ENCODE results near the gene ERBB4. TPM values are rescaled to one million over a fixed set of nuclear protein-coding genes. Genes with fewer than 3 reads are reported as not detected.

ERBB4 gene
- total RNA-seq, 3 donors from 2014 or later, result 1.6 to 53.1 (median 18.4) TPM

GRCh38 chr2:211495339-211495738 is 1043.3 kb downstream of the ERBB4 start:
- no peak overlapping the region for H3K4me3 ChIP-seq
- H3K36me3 ChIP-seq, result no peaks in the 10 kb centered on the region
- no peak overlapping the region for H3K27ac ChIP-seq
- H3K27me3 ChIP-seq, result no peaks in the 10 kb centered on the region
- TF ChIP-seq POLR2AphosphoS5 (IDR thresholded peaks at IDR 0.05), result no peak
- no peaks in the 10 kb centered on the region for H3K4me1 ChIP-seq
- intact Hi-C loops (cut with DNase I; ENCODE audit: low total_unique reads), result no loop called here
- no peaks in the 10 kb centered on the region for H3K9me3 ChIP-seq
- DNase-seq (ENCODE audit: low spot score in 2 of 2), result no peak

DNA sequence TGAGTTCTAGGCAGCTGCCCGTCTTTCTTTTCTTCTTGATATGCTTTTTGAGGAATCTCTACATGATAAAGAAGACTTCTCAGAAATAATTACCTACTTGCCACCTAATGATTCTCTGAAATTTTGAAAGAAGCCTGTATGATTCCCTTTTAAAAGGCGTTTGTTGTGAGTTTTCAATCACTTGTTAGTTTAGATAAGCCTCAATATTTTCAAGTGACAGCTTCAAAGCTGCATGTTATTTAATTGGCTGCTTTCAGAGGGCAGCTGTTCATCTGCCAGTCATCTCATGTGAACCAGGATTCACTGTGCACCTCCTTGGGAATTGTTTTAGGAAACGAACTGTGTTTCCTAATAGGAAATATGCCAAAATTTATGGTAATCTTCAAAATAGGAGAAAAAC is 1044.1 kb downstream of the ERBB4 start:
- intact Hi-C loops (cut with DNase I; ENCODE audit: low total_unique reads), result no loop called here
- TF ChIP-seq, protein P1, sequence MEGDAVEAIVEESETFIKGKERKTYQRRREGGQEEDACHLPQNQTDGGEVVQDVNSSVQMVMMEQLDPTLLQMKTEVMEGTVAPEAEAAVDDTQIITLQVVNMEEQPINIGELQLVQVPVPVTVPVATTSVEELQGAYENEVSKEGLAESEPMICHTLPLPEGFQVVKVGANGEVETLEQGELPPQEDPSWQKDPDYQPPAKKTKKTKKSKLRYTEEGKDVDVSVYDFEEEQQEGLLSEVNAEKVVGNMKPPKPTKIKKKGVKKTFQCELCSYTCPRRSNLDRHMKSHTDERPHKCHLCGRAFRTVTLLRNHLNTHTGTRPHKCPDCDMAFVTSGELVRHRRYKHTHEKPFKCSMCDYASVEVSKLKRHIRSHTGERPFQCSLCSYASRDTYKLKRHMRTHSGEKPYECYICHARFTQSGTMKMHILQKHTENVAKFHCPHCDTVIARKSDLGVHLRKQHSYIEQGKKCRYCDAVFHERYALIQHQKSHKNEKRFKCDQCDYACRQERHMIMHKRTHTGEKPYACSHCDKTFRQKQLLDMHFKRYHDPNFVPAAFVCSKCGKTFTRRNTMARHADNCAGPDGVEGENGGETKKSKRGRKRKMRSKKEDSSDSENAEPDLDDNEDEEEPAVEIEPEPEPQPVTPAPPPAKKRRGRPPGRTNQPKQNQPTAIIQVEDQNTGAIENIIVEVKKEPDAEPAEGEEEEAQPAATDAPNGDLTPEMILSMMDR (IDR thresholded peaks at IDR 0.05), result no peak
- TF ChIP-seq POLR2AphosphoS5 (IDR thresholded peaks at IDR 0.05) (no peak), POLR2A (IDR thresholded peaks at IDR 0.05) (no peak)
- Histone ChIP-seq H3K4me3 (no peak overlapping the region), H3K27me3 (no peaks in the 10 kb centered on the region), H3K27ac (no peak overlapping the region), H3K9me3 (no peaks in the 10 kb centered on the region), H3K4me1 (no peaks in the 10 kb centered on the region), H3K36me3 (no peaks in the 10 kb centered on the region)
- no peak for DNase-seq (ENCODE audit: low spot score in 2 of 2)

DNA sequence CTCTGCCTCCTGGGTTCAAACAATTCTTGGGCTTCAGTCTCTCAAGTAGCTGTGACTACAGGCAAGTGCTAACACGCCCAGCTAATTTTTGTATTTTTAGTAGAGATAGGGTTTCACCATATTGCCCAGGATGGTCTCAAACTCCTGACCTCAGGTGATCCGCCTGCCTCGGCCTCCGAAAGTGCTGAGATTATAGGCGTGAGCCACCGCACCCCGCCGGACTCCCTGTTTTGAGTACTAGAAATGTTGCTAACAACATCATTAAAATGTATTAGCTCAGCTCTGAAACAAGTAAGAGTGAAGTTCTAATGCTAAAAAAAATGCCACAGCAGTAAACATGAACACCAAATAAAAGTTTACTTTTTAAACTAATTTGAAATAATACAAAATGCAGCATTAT is 1044.5 kb downstream of the ERBB4 start:
- no peak overlapping the region for H3K27ac ChIP-seq
- intact Hi-C loops (cut with DNase I; ENCODE audit: low total_unique reads), result no loop called here
- H3K27me3 ChIP-seq, result no peaks in the 10 kb centered on the region
- no peaks in the 10 kb centered on the region for H3K36me3 ChIP-seq
- H3K4me3 ChIP-seq, result no peak overlapping the region
- no peaks in the 10 kb centered on the region for H3K4me1 ChIP-seq
- H3K9me3 ChIP-seq, result no peaks in the 10 kb centered on the region
- TF ChIP-seq, protein P1 (IDR thresholded peaks at IDR 0.05), result no peak
- TF ChIP-seq POLR2A (IDR thresholded peaks at IDR 0.05), result no peak
- no peak for TF ChIP-seq POLR2AphosphoS5 (IDR thresholded peaks at IDR 0.05)
- DNase-seq (ENCODE audit: low spot score in 2 of 2), result no peak

GRCh38 chr2:211487733-211488132 is 1050.9 kb downstream of the ERBB4 start:
- intact Hi-C loops (cut with DNase I; ENCODE audit: low total_unique reads), result no loop called here
- no peaks in the 10 kb centered on the region for H3K27me3 ChIP-seq

DNA sequence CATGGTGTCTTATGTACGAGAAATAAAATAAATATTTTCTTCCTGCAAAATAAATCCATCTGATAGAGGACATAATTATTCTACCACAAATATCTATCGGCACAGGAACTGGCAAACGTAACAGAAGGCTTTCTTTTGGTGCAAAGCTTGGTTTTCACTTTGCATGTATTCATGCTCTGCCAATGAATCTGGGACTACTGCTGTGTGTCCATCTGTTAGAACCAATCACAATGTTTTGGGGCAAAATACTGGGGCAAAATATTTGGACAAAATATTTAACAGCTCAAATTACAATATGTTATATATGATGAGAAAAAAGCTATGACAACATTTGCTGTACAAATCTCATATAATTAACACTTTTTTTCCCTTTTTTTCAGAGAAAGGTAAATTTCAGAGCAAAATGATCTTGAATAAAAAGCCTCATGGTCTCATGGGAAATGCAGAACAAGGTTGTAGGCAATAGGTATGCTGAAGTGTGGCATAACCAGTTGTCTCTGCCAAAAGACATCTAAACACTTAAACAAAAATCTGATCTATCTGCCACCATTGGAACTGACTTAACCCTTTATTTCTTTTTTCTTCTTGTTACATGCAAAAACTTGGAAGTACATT is 1059.0 kb downstream of the ERBB4 start:
- H3K27me3 ChIP-seq, result no peaks in the 10 kb centered on the region
- no peak overlapping the region for H3K4me3 ChIP-seq
- TF ChIP-seq POLR2A (IDR thresholded peaks at IDR 0.05) (no peak), POLR2AphosphoS5 (IDR thresholded peaks at IDR 0.05) (no peak)
- TF ChIP-seq, protein P1 (IDR thresholded peaks at IDR 0.05), result no peak
- intact Hi-C loops (cut with DNase I; ENCODE audit: low total_unique reads), result no loop called here
- no peak overlapping the region for H3K27ac ChIP-seq
- H3K9me3 ChIP-seq, result no peaks in the 10 kb centered on the region
- DNase-seq (ENCODE audit: low spot score in 2 of 2), result no peak
- no peaks in the 10 kb centered on the region for H3K36me3 ChIP-seq
- no peaks in the 10 kb centered on the region for H3K4me1 ChIP-seq

More at GRCh38 chr2:211487733-211488132, 1050.9 kb downstream of the ERBB4 start:
- no peaks in the 10 kb centered on the region for H3K9me3 ChIP-seq
- no peaks in the 10 kb centered on the region for H3K36me3 ChIP-seq
- TF ChIP-seq POLR2A (IDR thresholded peaks at IDR 0.05) (no peak), POLR2AphosphoS5 (IDR thresholded peaks at IDR 0.05) (no peak)
- TF ChIP-seq, protein P1 (IDR thresholded peaks at IDR 0.05), result no peak
- H3K27ac ChIP-seq, result no peak overlapping the region
- no peak for DNase-seq (ENCODE audit: low spot score in 2 of 2)
- no peaks in the 10 kb centered on the region for H3K4me1 ChIP-seq
- H3K4me3 ChIP-seq, result no peak overlapping the region

All from breast epithelium (tissue), 4 donors.